Measurements from ENCODE around the gene POLD1.

- TF ChIP-seq CTCF (IDR thresholded peaks at IDR 0.05; ENCODE audit: low read depth, low read length): no peak
- no peak for TF ChIP-seq EZH2phosphoT487 (IDR thresholded peaks at IDR 0.05; ENCODE audit: low read depth)
Measured at GRCh38 chr19:50398675-50399367, 14.7 kb downstream of the POLD1 start.

Measured in OCI-LY3 (cell line).